ENCODE measurements around the gene ATP13A2.
"Not testable (repeated sequence)": the region's sequence is repeated elsewhere in the genome, so short reads cannot be mapped to it uniquely, and the experiment has no call there.

The ATP13A2 gene

GRCh38 chr1:16978139-16978538, 33.6 kb downstream of the ATP13A2 start:
- no peak for DNase-seq

- DNase-seq: no peak
Observed at GRCh38 chr1:16977377-16977776, 34.4 kb downstream of the ATP13A2 start.

GRCh38 chr1:16976966-16977365, 34.8 kb downstream of the ATP13A2 start:
- no peak for DNase-seq

GRCh38 chr1:16975838-16976237, 35.9 kb downstream of the ATP13A2 start:
- DNase-seq: no peak

GRCh38 chr1:16975211-16975610, 36.5 kb downstream of the ATP13A2 start:
- DNase-seq: no peak

- no peak for DNase-seq
Observed at GRCh38 chr1:16973215-16973614, 38.5 kb downstream of the ATP13A2 start.

GRCh38 chr1:16972189-16972895, 39.4 kb downstream of the ATP13A2 start:
- DNase-seq: no peak

GRCh38 chr1:16971341-16972188, 40.2 kb downstream of the ATP13A2 start:
- DNase-seq: peak; percentile 3

GRCh38 chr1:16970132-16970910, 41.4 kb downstream of the ATP13A2 start:
- DNase-seq: no peak

- no peak for DNase-seq
Observed at GRCh38 chr1:16969651-16970050, 42.1 kb downstream of the ATP13A2 start.

- no peak for DNase-seq
Observed at GRCh38 chr1:16969057-16969611, 42.6 kb downstream of the ATP13A2 start.

- DNase-seq: no peak
Observed at GRCh38 chr1:16968372-16968771, 43.4 kb downstream of the ATP13A2 start.

- no peak for DNase-seq
Observed at GRCh38 chr1:16967962-16968361, 43.8 kb downstream of the ATP13A2 start.

- no peak for DNase-seq
Observed at GRCh38 chr1:16967095-16967575, 44.6 kb downstream of the ATP13A2 start.

GRCh38 chr1:16966282-16966681, 45.4 kb downstream of the ATP13A2 start:
- DNase-seq: no peak

GRCh38 chr1:16965486-16966067, 46.2 kb downstream of the ATP13A2 start:
- DNase-seq: no peak

GRCh38 chr1:16964169-16964568, 47.6 kb downstream of the ATP13A2 start:
- DNase-seq: not testable (repeated sequence)

- DNase-seq: no peak
Observed at GRCh38 chr1:16961297-16962133, 50.2 kb downstream of the ATP13A2 start.

- peak; percentile 66 for DNase-seq
Observed at GRCh38 chr1:16960560-16961296, 51.0 kb downstream of the ATP13A2 start.

GRCh38 chr1:16958475-16958874, 53.3 kb downstream of the ATP13A2 start:
- DNase-seq: no peak

GRCh38 chr1:16957731-16958130, 54.0 kb downstream of the ATP13A2 start:
- DNase-seq: no peak
